GM21423 (cell line): ENCODE results near the gene COLGALT1.
A peak's percentile ranks its signal among the peaks of the same experiment; 100 is the strongest.
"Not testable (repeated sequence)": the region's sequence is repeated elsewhere in the genome, so short reads cannot be mapped to it uniquely, and the experiment has no call there.

Source experiments
- ATAC-seq: cut with Tn5 transposase; IDR thresholded peaks from one replicate; pipeline ENCODE4 v1.9.1; 2021; ENCODE audit warnings: mild to moderate bottlenecking, moderate library complexity; ENCODE audit not compliant: unreplicated experiment

Gene COLGALT1

DNA sequence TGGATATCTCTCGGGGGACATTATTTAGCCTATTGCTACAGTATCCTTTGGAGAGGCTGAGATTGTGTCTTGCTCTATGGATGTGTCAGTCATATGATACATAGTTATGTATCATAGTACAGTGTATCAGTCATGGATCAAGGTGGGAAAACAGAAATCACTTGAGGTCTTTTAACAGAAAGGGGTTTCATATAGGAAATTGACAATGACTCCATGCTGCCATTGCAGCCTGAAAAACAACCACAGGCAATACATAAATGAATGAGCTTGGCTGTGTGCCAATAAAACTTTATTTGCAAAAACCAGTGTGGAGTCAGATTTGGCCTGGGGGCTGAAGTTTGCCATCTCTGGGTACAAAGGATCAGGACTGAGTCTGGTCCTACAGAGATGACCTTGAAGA, 35.4 kb downstream of the COLGALT1 start:
- ATAC-seq = no peak

DNA sequence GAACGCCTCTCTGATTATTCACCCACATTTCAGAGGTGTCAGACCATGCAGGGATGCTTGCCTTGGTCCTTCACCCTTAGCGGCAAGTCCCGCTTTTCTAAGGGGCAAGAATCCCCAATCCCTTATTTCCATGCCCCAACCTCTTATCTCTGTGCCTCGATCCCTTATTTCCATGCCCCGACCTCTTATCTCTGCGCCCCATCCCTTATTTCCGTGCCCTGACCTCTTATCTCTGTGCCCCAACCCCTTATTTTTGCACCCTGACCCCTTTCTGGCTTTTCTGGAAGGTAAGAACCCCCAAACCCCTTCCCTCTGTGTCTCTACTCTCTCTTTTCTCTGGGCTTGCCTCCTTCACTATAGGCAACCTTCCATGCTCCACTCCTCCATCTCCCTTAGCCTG, 38.8 kb downstream of the COLGALT1 start:
- ATAC-seq = not testable (repeated sequence)

DNA sequence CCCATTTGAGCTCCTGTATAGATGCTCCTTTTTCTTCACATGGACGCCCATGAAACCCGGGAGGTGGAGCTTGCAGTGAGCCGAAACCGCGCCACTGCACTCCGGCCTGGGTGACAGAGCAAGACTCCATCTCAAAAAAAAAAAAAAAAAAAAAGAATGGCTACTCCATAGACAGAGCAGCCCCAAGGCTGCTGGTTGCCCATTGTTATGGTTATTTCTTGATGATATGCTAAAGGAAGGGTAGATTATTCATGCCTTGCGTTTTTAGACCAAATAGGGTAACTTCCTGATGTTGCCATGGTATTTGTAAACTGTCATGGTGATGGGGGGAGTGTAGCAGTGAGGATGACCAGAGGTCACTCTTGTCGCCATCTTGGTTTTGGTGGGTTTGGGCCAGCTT, 42.6 kb downstream of the COLGALT1 start:
- not testable (repeated sequence) for ATAC-seq

DNA sequence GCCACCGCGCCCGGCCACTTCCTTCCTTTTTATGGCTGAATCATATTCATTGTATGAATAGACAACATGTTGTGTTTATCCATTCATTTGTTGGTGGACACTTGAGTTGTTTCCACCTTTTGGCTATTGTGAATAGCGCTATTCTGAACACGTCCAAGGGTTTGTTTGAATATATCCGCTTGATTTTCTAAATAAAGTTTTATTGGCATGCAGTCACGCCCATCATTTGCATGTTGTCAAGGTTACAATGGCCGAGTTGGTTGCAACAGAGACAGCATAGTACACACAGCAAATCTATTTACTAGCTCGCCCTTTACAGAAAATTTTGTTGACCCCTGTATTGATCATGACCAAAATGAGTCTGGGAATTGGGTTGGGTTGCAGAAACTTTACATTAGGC, 43.5 kb downstream of the COLGALT1 start:
- no peak for ATAC-seq

DNA sequence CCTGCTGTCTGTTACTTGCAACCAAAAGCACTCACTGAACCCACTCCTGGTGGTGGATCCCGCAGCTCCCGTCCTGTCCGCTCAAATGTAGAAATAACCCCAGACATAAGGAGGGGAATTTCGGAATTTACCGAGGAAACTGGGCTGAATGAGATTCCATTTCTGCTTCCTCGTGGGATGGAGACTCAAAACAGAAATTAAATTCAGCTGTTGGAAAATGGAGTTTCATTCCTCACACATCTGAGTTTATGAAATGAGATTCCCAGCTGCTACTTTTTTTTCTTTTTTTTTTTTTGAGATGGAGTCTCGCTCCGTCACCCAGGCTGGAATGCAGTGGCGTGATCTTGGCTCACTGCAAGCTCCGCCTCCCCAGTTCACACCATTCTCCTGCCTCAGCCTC, 44.3 kb downstream of the COLGALT1 start:
- no peak for ATAC-seq

DNA sequence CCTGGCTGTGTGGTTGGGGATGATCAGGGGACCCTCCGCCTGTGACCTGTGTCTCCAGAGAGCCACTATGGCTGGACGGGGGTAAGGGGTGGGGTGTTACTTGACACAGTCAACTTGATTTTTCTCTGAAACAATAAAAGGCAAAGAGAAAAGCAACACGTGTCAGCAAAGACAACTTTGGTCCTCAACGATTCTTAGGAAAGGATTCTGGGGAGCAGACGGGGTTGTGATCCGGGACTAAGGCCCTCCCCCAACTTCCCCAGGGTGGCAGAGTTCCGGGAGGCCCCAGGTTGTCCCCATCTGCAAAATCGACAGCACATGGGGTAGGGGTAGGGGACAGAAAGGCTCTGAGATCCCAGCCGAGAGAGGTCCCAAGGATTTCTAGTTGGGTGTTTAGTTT, 46.2 kb downstream of the COLGALT1 start:
- no peak for ATAC-seq

DNA sequence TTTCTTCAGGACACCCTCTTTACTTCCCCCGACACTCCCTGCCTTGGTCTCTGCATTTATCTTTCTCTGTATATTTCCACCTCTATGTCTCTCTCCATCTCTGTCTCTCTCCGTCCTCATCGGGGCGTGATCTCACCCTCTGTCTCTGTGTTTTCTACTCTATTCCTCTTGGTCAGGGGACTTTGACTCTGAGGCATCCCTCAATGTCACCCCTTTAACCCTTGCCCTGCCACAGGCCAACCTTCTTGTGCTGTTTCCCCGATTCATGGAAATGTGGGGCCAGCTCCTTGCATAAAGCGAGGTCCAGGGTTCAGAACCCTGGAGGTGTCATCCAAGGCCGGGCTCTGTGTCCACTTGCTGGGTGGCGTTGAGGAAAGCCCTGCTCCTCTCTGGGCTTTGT, 46.8 kb downstream of the COLGALT1 start:
- no peak for ATAC-seq

DNA sequence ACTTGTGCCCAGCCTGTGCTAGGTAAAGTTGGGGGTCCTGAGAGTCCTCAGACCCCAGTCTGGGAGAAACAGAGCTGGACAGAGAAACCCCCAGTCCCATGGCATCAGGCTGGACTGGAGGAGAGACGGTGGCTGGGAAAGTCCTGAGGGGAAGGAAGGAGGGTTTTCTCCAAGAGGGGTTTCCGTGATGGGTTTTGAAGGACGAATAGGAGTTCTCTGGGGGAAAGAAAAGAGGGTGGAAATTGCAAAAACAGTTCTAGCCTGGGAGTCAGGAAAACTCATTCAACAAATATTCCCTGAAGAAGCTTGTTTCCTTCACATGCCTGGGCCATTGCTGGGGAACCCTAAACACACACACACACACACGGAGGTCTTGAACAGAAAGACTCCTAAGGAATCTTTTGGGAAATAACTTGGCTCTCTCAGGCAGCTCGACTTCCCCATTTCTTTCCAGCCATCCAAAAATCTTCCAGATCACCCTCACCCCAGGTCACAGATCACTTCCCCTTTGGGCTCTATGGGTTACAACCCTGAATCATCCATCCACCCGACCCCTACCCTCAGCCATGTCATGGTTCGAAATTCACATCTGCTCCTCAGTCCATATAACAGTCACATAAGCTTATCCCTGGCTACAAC, 47.5 kb downstream of the COLGALT1 start:
- ATAC-seq = no peak

DNA sequence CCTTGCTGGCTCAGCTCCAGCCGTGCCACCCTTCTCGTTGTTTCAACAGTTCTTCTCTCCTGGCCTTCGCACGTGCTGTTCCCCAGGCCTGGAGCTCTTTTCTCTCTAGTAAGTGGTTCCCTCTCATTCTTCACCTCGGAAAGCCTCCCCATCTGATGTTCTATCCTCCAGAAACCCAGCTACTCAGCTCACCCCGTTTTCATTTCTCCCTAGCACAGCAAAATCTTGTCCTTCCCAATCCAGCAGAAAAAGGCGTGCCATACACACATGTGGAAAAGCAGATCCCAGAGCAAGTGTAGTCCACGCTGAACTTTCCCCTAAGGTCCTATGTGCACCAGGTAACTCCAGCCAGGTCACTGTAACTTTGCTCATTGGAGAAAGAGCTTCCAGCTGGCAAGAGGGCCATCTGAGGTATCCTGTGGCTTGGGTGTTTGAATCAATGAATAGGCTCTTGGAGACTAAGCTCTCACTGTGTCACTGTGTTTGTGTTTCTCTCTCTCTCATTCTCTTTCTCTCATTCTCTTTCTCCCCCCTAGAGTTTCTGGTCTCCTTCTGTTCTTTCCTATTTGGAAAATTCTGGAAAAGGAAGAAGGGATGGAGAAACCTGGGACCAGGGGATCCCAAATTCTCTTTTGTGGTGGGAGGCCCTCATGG, 49.0 kb downstream of the COLGALT1 start:
- no peak for ATAC-seq

DNA sequence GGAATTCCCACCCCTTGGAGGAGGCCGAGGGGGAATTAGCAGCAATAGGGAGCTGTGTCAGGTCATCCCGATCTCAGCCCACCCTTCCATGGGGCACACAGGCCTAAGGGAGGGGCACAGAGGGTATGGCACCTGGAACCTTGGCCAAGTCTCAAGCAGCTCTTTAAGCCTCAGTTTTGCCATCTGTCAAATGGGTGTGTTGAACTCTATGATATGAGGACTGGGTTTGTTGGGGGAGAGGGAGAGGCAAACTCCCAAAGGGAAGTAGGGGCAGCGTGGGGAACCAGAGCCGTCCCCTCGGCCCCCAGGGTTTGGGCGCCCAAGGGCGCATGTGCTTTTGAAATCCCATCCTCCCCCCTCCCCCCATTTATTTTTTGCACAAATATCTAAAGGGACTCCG, 49.7 kb downstream of the COLGALT1 start:
- ATAC-seq = no peak

DNA sequence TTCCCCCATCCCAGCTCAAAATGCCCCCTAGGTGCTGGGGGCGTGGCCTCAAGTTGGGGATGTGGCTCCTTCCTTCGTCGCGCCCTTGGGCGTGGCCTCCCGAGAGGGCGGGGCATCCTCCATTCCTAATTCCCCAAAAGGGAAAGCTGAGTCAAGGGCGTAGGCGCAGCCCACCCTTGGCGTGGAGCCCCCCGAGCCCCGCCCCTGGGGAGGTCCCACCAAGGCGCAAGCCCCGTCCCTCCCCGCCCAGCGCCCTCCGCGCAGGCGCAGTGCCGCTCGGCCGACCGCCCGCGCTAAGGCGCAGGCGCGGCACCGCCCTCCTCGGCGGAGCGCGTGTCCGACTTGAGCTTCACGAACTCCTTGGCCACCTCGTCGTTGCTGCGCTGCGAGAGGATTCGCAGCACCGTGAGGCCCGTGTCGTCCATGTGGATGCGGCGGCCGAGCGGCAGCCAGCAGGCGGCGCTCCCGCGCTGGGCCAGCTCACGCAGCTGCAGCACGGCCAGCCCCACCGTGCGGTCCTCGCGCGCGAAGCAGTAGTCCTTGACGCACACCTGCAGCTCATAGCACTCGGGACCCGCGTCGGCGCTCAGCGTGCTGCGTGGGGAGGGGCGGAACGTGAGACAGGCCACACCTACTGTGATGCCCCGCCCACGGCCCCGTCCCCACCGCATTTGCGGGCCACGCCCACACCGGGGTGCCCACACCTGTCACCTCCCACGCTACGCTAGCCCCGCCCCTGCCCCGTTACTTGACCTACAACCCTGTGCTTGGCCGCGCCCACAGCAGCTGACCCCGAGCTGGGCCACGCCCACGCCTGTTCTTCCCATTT, 50.5 kb downstream of the COLGALT1 start:
- peak; percentile 71 for ATAC-seq

DNA sequence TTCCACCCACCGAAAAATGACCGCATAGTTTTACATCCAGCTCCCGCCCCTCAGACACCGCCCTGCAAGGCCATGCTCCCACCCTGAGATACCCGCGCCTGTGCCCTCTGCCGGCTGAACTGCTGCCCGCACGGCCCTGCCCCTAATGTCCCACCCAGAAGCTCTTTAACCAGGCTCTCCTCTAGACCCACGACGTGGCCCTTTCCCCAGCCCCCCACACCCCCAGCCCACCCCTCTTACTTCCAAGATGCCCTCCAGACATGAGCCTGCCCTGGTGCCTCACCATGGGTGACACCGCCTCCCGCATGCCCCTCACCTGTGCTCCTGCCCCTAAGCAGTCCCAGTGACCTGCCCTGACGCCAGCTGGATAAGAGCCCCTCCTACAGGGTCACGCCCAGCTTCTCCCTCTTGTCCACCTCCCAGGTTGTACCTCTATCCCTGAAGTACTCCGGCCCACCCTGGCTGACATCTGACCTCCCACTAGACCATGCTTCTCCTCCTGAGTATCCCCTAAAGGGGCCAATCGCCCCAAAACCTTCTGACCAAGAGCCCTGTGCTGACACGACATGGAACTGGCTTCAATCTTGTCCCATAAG, 51.2 kb downstream of the COLGALT1 start:
- no peak for ATAC-seq

DNA sequence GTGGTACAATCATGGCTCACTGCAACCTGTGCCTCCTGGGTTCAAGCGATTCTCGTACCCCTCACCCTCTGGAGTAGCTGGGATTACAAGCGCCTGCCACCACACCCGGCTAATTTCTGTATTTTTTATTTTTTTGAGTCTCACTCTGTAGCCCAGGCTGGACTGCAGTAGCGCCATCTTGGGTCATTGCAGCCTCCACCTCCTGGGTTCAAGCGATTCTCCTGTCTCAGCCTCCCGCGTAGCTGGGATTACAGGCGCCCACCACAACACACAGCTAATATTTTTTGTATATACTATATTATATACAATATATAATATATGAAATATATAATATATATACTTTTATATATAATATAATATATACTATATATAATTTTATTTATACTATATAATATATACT, 52.5 kb downstream of the COLGALT1 start:
- ATAC-seq = no peak

DNA sequence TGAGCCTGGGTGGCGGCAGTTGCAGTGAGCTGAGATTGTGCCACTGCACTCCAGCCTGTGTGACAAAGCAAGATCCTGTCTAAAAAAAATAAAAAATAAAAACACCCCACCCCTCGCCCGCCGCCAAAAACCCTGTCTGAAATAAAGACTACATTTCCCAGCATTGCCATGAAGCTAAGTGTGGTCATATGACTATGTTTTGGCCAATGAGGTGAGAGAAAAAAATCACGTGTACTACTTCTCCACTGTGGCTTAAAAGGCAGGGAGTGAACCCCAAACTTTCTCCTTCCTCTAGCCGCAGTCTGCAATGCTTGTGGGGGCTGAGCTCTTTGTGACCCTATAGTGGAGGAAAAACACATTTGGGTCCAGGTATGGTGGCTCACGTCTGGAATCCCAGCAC, 54.9 kb downstream of the COLGALT1 start:
- no peak for ATAC-seq

DNA sequence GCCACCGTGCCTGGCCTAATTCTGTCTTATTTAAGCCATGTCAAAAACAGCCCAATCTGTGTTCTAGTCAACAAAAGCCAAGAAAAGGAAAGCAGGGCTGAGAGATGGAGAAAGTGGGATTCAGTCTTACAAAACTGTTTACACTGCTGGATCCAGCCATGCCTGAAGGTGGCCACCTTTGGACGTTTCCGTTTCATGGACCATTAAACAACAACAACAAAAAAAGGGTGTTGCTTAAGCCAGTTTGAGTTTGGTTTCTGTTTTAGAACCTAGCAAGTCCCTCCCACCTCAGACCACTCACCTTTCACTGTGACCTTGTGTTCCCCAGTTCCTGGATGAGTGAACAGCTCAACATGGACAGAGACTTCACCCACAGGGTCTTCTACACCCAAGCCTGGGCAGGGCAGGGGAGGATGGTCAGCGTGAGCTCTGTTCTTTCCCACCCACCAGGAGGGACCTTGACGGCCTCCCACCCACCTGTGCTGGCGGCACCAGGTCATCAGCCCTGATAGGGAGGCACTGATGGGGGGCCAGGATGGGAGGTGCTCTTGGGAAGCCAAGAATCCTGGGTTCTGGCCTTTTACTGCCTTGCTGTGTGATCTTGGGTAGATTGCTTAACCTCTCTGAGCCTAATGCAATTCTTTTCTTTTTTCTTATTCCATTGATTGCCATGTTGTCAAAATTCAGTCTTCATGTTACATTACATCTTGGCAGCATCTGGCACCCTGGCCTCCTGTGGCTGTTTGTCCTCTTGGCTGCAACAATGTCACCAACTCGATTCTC, 56.2 kb downstream of the COLGALT1 start:
- no peak for ATAC-seq

DNA sequence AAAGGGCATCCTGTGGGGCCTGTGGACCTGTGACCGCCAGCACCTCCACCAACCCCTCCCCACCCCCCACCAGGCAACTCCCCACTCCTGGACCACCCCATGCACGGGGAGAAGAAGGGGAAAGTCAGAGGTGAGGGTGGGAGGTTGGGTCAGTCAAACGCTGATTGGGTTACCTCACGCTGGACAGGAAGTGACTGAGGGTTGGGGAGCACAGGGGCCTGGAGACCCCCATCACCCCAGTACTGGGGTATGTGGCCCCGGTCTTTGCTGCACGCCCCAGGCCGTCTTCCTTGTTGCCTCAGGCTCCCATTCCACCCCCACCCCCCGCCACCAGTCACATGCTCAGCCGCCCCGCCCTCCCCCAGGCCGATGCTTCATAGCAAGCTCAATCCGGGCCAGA, 59.0 kb downstream of the COLGALT1 start:
- no peak for ATAC-seq

DNA sequence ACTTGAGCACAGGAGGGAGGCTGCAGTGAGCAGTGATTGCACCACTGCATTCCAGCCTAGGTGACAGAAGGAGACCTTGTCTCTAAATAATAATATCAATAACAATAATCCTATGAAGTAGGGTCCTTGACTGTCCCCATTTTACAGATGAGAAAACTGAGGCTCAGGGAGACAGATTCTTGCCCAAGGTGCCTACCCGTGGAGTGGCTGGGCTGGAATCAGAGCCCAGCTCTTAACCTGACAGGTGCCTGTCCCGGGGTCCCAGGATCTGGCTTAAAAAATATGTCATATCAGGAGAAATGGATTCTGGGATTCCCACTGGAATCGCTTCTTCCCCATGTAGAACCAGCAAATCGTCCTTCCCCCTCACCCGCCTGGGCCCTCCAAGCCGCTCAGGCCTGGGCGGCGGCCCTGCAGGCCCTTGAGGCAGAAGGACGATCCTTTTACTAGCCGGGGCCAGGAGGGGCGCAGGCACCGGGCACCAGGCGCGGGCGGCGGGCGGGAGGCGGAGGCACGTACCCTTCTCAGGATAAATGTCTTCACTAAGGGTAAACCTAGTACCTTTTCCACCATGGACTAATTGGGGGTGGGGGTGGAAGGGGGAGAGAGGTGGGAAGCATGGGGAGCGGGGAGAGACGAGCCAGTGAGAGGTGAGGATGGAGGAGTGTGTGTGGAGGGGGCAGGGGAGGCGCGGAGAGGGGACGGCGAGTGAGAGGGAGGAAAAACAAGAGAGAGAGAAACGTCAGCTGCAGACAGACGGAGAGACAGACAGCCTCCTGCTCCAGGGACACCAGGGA, 60.6 kb downstream of the COLGALT1 start:
- no peak for ATAC-seq

DNA sequence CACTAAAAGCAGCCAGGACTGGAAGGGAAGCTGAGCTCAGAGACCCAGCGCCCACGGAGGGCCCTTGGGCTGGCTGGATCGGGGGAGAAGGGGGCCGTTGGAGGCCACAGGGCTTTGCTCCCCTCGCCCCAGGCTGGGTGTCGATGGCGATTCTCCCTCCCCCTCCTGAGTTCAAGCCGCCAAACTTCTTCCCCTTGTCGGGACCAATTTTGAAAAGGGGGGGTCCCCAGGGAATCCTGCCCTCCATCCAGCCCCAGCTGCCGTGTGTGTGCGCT, 61.2 kb downstream of the COLGALT1 start:
- ATAC-seq = no peak

DNA sequence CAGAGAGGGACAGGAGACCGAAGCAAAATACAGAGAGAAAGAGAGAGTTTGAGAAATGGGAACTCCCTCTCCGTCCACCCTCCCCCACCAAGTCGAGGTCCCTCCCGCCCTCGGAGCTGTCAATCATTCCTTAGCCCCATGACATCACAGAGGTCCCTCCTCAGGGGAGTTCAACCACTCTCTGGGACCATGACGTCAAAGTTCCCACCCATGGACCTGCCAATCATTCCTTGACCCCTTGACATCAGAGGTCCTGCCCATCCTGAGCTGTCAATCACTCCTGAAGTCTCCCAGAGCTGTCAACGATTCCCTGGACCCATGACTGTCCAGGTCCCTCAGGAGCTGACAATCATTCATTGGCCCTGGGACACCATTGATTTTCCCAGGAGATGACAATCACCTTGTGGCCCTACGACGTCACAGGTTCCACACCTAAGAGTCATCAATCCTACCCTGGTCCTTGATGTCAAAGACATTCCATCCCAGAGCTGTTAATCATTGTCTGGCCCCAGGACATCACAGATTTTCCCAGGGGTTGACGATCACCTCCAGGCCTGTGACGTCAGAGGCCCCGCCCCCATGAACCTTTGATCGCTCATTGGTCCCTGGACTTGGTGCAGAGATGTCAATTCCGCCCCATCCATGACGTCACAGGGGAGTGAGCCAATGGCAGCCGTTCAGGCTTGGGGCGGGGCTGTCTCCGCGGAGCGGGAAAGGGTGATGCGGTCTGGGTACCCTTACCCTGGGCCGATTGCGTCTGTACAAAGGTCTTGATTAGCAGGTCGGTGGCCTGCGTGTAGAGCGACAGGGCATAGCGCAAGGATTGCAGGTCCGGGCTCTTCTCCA, 61.7 kb downstream of the COLGALT1 start:
- no peak for ATAC-seq

DNA sequence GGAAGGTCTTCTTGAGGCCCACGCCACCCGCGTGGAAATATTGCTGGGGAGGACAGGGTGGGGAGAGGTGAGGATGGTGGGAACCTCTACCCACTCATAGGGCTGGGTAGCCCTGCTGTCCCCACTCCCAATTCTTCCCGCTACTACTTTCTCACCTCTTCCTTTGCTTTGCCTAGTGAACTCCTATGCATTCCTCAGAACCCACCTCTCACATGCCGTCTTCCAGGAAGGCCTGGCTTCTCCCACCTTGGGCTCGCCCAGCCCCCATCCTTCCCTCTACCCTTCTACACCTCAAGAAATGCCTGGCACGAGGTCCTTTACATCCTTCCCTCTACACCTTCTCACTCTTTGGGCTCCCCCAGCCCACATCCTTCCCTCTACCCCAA, 62.4 kb downstream of the COLGALT1 start:
- ATAC-seq = no peak
